HCT116 (cell line): ENCODE data around the gene PLAGL1. TPM values are rescaled to one million over a fixed set of nuclear protein-coding genes. Genes with fewer than 3 reads are reported as not detected.

ENCODE experiments used
- ATAC-seq: fragments of 200-7000 bp; cut with Tn5 transposase; 2 replicates; pipeline ENCODE4 v1.9.1; 2020; ENCODE audit warnings: mild to moderate bottlenecking, moderate library complexity
- BruUV-seq: library from RNA; stranded (reverse); fragments of 400-500 nt; replicated peaks from 2 replicates; lab custom pipeline; 2021; lab: Mats Ljungman, UMichigan
- CTCF ChIA-PET: fragments of 300-600 bp; sonication (Branson Sonifier 250); formaldehyde crosslinking; loops from one replicate; lab custom pipeline; 2021; ENCODE audit warnings: antibody characterized with exemption; lab: Charles Lee
- POLR2A ChIA-PET: fragments of 300-600, 350-600 bp; sonication (Branson Sonifier 250); formaldehyde crosslinking; loops from one replicate; lab custom pipeline; 2021; ENCODE audit warnings: antibody characterized with exemption; lab: Charles Lee
- RAD21 ChIA-PET, 2 experiments: fragments of 300-600 bp; sonication (Branson Sonifier 250); formaldehyde crosslinking; loops; one replicate each; lab custom pipeline; 2023; ENCODE audit warnings: low total read pairs in 2 of 2; ENCODE audit not compliant: uncharacterized antibody in 2 of 2, unreplicated experiment in 2 of 2, low non-redundant PET in 1 of 2; lab: Charles Lee
- DNase-seq: peaks from one replicate; pipeline ENCODE4 v3.0.0-alpha.2; 2010; ENCODE audit warnings: low read depth, low spot score
- H2AFZ ChIP-seq: fragments of 200-600 bp; shearing (Covaris generic), sonication (generic); 2 replicates; pipeline ENCODE4 v1.6.1; 2017; ENCODE audit warnings: low read depth, mixed run types, mixed read lengths, antibody characterized with exemption, low read length; ENCODE audit not compliant: poor library complexity, severe bottlenecking
- H3K27ac ChIP-seq: 2 replicates; pipeline ENCODE4 v1.5.1; 2012; ENCODE audit warnings: low read depth, low read length
- H3K27me3 ChIP-seq: fragments of 200-600 bp; sonication (generic); 2 replicates; pipeline ENCODE4 v1.6.1; 2016; ENCODE audit warnings: mixed run types, low read length, mixed read lengths; ENCODE audit not compliant: insufficient read depth
- H3K36me3 ChIP-seq, 2 experiments: fragments of 200-500 bp in 1 of 2; fragments of 200-600 bp in 1 of 2; sonication (Bioruptor generic) in 1 of 2; sonication (generic) in 1 of 2; 2 replicates each; pipeline versions ENCODE4 v1.5.1 to v1.6.1; 2014 to 2016; ENCODE audit warnings: low read length in 2 of 2, inconsistent platforms in 1 of 2, mixed read lengths in 1 of 2, mixed run types in 1 of 2; ENCODE audit not compliant: insufficient read depth in 2 of 2, control insufficient read depth in 1 of 2
- H3K4me1 ChIP-seq, 2 experiments: fragments of 200-600 bp in 1 of 2; sonication (generic) in 1 of 2; 2 replicates each; pipeline versions ENCODE4 v1.5.1 to v1.6.1; 2012 to 2017; ENCODE audit warnings: low read length in 2 of 2, inconsistent platforms in 1 of 2, mild to moderate bottlenecking in 1 of 2, mixed read lengths in 1 of 2, mixed run types in 1 of 2, moderate library complexity in 1 of 2; ENCODE audit not compliant: insufficient read depth in 2 of 2, control insufficient read depth in 1 of 2
- H3K4me2 ChIP-seq: fragments of 200-600 bp; sonication (generic); 2 replicates; pipeline ENCODE4 v1.6.1; 2017; ENCODE audit warnings: mixed run types, low read length, mixed read lengths
- H3K4me3 ChIP-seq, 2 experiments: fragments of 200-600 bp in 1 of 2; sonication (generic) in 1 of 2; replicated peaks in 1 of 2; 2 replicates each; pipeline ENCODE4 v1.5.1; 2011 to 2016; ENCODE audit warnings: low read length in 2 of 2, control low read depth in 1 of 2, low read depth in 1 of 2, mild to moderate bottlenecking in 1 of 2, mixed read lengths in 1 of 2, mixed run types in 1 of 2
- H3K79me2 ChIP-seq: fragments of 200-600 bp; sonication (generic); 2 replicates; pipeline ENCODE4 v1.6.1; 2017; ENCODE audit warnings: mild to moderate bottlenecking, mixed run types, low read length, moderate library complexity, mixed read lengths; ENCODE audit not compliant: insufficient read depth
- H3K9ac ChIP-seq: fragments of 200-600 bp; sonication (generic); 2 replicates; pipeline ENCODE4 v1.6.1; 2016; ENCODE audit warnings: low read length, mixed read lengths
- H3K9me2 ChIP-seq: fragments of 200-600 bp; sonication (generic), shearing (Covaris generic); 2 replicates; pipeline ENCODE4 v1.6.1; 2017; ENCODE audit warnings: mixed run types, mild to moderate bottlenecking, moderate library complexity; ENCODE audit not compliant: insufficient read depth
- H3K9me3 ChIP-seq, 2 experiments: fragments of 200-500 bp in 1 of 2; fragments of 200-600 bp in 1 of 2; sonication (Bioruptor generic) in 1 of 2; sonication (generic) in 1 of 2; 2 replicates each; pipeline ENCODE4 v1.6.1; 2014 to 2017; ENCODE audit warnings: low read length in 2 of 2, mixed read lengths in 2 of 2, inconsistent platforms in 1 of 2, low read depth in 1 of 2, mild to moderate bottlenecking in 1 of 2, mixed run types in 1 of 2, moderate library complexity in 1 of 2; ENCODE audit not compliant: control insufficient read depth in 1 of 2, insufficient read depth in 1 of 2
- H4K20me1 ChIP-seq: fragments of 200-600 bp; sonication (generic), shearing (Covaris generic); 2 replicates; pipeline ENCODE4 v1.6.1; 2017; ENCODE audit warnings: mixed run types, mild to moderate bottlenecking, moderate library complexity; ENCODE audit not compliant: insufficient read depth
- ATF3 ChIP-seq: IDR thresholded peaks from 2 replicates; pipeline ENCODE4 v1.6.1; 2012
- CBX3 ChIP-seq: IDR thresholded peaks from 2 replicates; pipeline ENCODE4 v1.6.1; 2012; ENCODE audit warnings: low read depth
- CEBPB ChIP-seq: IDR thresholded peaks from 2 replicates; pipeline ENCODE4 v1.6.1; 2012; ENCODE audit warnings: low read depth
- CTCF ChIP-seq, 3 experiments: fragments of 200-600 bp in 1 of 3; sonication (generic) in 1 of 3; IDR thresholded peaks in 2 of 3; conservative IDR thresholded peaks in 1 of 3; 2 replicates each; pipeline ENCODE4 v1.5.1; 2012 to 2017; ENCODE audit warnings: low read depth in 2 of 3, low read length in 2 of 3, antibody characterized with exemption in 1 of 3, borderline replicate concordance in 1 of 3, control low read depth in 1 of 3, mild to moderate bottlenecking in 1 of 3, mixed read lengths in 1 of 3, mixed run types in 1 of 3, moderate library complexity in 1 of 3; ENCODE audit not compliant: insufficient read depth in 1 of 3
- EGR1 ChIP-seq: IDR thresholded peaks from 2 replicates; pipeline ENCODE4 v1.6.1; 2012; ENCODE audit warnings: low read depth
- ELF1 ChIP-seq: IDR thresholded peaks from 2 replicates; pipeline ENCODE4 v1.6.1; 2012; ENCODE audit warnings: low read depth, borderline replicate concordance
- EZH2phosphoT487 ChIP-seq: fragments of 200-600 bp; IDR thresholded peaks from 2 replicates; pipeline ENCODE4 v1.6.1; 2018; ENCODE audit warnings: antibody characterized with exemption, borderline replicate concordance
- FOSL1 ChIP-seq: IDR thresholded peaks from 2 replicates; pipeline ENCODE4 v1.6.1; 2012; ENCODE audit warnings: low read depth
- JUND ChIP-seq: IDR thresholded peaks from 2 replicates; pipeline ENCODE4 v1.6.1; 2012
- MAX ChIP-seq: IDR thresholded peaks from 2 replicates; pipeline ENCODE4 v1.6.1; 2012
- POLR2A ChIP-seq: IDR thresholded peaks from 2 replicates; pipeline ENCODE4 v1.7.0; 2011; ENCODE audit warnings: borderline replicate concordance; ENCODE audit not compliant: insufficient read depth, insufficient read length; ENCODE audit errors: extremely low read depth
- POLR2AphosphoS5 ChIP-seq: IDR thresholded peaks from 2 replicates; pipeline ENCODE4 v1.6.1; 2011; ENCODE audit warnings: mild to moderate bottlenecking, low read depth, low read length, moderate library complexity
- REST ChIP-seq: IDR thresholded peaks from 2 replicates; pipeline ENCODE4 v1.6.1; 2012; ENCODE audit warnings: low read depth
- SIN3A ChIP-seq: IDR thresholded peaks from 2 replicates; pipeline ENCODE4 v1.6.1; 2012; ENCODE audit warnings: low read depth
- SP1 ChIP-seq: IDR thresholded peaks from 2 replicates; pipeline ENCODE4 v1.6.1; 2012; ENCODE audit warnings: low read depth
- SRF ChIP-seq: IDR thresholded peaks from 2 replicates; pipeline ENCODE4 v1.6.1; 2012; ENCODE audit warnings: low read depth
- TCF7L2 ChIP-seq: IDR thresholded peaks from 2 replicates; pipeline ENCODE4 v1.7.0; 2011; ENCODE audit warnings: borderline replicate concordance, inconsistent platforms; ENCODE audit not compliant: insufficient read depth, insufficient read length; ENCODE audit errors: extremely low read depth
- YY1 ChIP-seq: IDR thresholded peaks from 2 replicates; pipeline ENCODE4 v1.6.1; 2011; ENCODE audit warnings: low read length, low read depth, moderate library complexity, mild to moderate bottlenecking; ENCODE audit not compliant: insufficient replicate concordance; ENCODE audit errors: extremely low read depth
- ZBTB33 ChIP-seq: IDR thresholded peaks from 2 replicates; pipeline ENCODE4 v1.6.1; 2011; ENCODE audit warnings: mild to moderate bottlenecking, low read length, moderate library complexity; ENCODE audit not compliant: insufficient replicate concordance; ENCODE audit errors: extremely low read depth
- ZNF274 ChIP-seq: fragments of 200-500 bp; sonication (Bioruptor generic); IDR thresholded peaks from 2 replicates; pipeline ENCODE4 v1.6.1; 2014; ENCODE audit warnings: mild to moderate bottlenecking, low read depth, low read length, inconsistent platforms
- intact Hi-C: fragments of 100-400 bp; cut with micrococcal nuclease; formaldehyde crosslinking; loops from 2 replicates; pipeline ENCODE4 v1.10.0; 2022
- total RNA-seq: library from RNA; stranded (reverse); gene quantifications from one replicate; pipeline ENCODE4 v1.2.1, GENCODE V29; 2021; ENCODE audit not compliant: unreplicated experiment

Gene PLAGL1
- total RNA-seq, 1 experiment from 2014 or later = 35.6 TPM

- Histone ChIP-seq H4K20me1 (no peaks in the 10 kb centered on the region), H3K9ac (no peak overlapping the region), H3K9me2 (no peaks in the 10 kb centered on the region), H3K27me3 (no peaks in the 10 kb centered on the region), H3K9me3 (no peaks in the 10 kb centered on the region), H3K4me1 (no peaks in the 10 kb centered on the region), H2AFZ (no peak overlapping the region), H3K4me3 (no peak overlapping the region)
- intact Hi-C loops = no loop called here
- ATAC-seq = no peak
- TF ChIP-seq ATF3 = no peak
- TF ChIP-seq REST = no peak
- TF ChIP-seq TCF7L2 = no peak
- no peak for TF ChIP-seq CEBPB
- TF ChIP-seq ZBTB33 = no peak
- no peak for TF ChIP-seq POLR2AphosphoS5
- TF ChIP-seq MAX = no peak
- no peak for TF ChIP-seq ZNF274
- no peak for TF ChIP-seq YY1
- no peak for TF ChIP-seq CTCF (IDR thresholded peaks at IDR 0.05 in 2 of 3, conservative IDR thresholded peaks at IDR 0.05 in 1 of 3; ENCODE audit: borderline replicate concordance in 1 of 3, insufficient read depth in 1 of 3, low read depth in 2 of 3, low read length in 2 of 3)
- TF ChIP-seq EZH2phosphoT487 = no peak
- TF ChIP-seq SRF = no peak
- TF ChIP-seq CBX3 = no peak
- no peak for TF ChIP-seq ELF1
- no peak for TF ChIP-seq JUND
- TF ChIP-seq FOSL1 = no peak
- TF ChIP-seq POLR2A = no peak
- TF ChIP-seq SP1 = no peak
- no peak for TF ChIP-seq EGR1
- TF ChIP-seq SIN3A = no peak
- TF ChIP-seq, all 23 proteins: peak for 0
- ChIA-PET POLR2A (no interaction called here), RAD21 (no interaction called here), CTCF (no interaction called here)
- Histone ChIP-seq H3K27ac (no peak overlapping the region), H3K4me2 (no peak overlapping the region), H3K36me3 (no peaks in the 10 kb centered on the region), H3K79me2 (no peaks in the 10 kb centered on the region)
- DNase-seq = no peak
- no TSS peak for BruUV-seq
Observed at GRCh38 chr6:143982968-143983367, 25.1 kb downstream of the PLAGL1 start.
